Dendritic cell treated with granulocyte-macrophage colony-stimulating factor and Interleukin-4, amounts not matched to agents 40 ng/mL and 50 ng/mL, for 4 days (primary cell): ENCODE data around the gene MTHFD1L.

Source experiments
- H3K27ac Mint-ChIP-seq: one replicate; pipeline ENCODE4 v1.8.0; 2022; ENCODE audit warnings: mild to moderate bottlenecking, mixed read lengths
- H3K27me3 Mint-ChIP-seq: one replicate; pipeline ENCODE4 v1.8.0; 2022; ENCODE audit warnings: mild to moderate bottlenecking, mixed read lengths
- H3K36me3 Mint-ChIP-seq: one replicate; pipeline ENCODE4 v1.8.0; 2022; ENCODE audit warnings: low read depth, mixed read lengths
- H3K4me1 Mint-ChIP-seq: one replicate; pipeline ENCODE4 v1.8.0; 2022; ENCODE audit warnings: low read depth, mixed read lengths
- H3K4me3 Mint-ChIP-seq: one replicate; pipeline ENCODE4 v1.8.0; 2022; ENCODE audit warnings: mild to moderate bottlenecking, moderate library complexity, mixed read lengths
- H3K9me3 Mint-ChIP-seq: one replicate; pipeline ENCODE4 v1.8.0; 2022; ENCODE audit warnings: mixed read lengths
- intact Hi-C: fragments of 100-400 bp; cut with micrococcal nuclease; formaldehyde crosslinking; loops from one replicate; pipeline ENCODE4 v1.15.0; 2022

The MTHFD1L gene

DNA sequence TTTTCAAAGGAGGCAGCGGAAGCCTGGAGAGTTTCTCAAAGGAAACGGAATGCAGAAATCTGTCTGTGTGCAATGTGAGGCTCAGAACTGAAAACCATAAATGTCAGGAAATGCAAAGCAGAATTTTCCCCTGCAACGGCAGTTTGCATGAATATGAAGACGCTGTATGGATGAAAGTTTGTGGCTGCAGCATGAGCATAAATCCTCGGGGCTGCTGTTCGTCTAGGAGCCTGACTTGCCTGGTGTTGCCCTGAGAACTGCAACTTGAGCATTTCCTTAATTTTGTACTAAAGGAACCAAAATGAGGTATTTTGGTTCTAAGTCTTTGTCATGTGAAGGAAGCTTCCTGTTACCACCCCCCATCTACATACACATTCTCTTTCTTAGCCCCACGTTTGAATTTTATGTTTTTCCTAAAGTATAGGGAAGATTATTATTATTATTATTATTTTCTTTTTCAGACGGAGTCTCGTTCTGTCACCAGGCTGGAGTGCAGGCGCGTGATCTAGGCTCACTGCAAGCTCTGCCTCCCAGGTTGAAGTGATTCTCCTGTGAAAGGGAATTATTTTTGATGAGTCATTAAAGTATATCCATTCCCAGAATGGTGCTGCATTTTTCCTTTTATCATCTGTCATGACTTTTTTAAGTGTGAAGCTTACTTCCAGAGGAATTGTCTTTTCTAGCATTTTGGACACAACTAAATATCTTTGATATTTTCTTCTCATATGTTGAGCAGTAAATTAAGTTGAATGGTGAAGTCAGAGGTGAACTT lies 33.1 kb downstream of the MTHFD1L start:
- H3K4me1 Mint-ChIP-seq: peaks cover 14% of the 10 kb centered on the region
- H3K4me3 Mint-ChIP-seq: no peak overlapping the region
- no peaks in the 10 kb centered on the region for H3K36me3 Mint-ChIP-seq
- no peaks in the 10 kb centered on the region for H3K27me3 Mint-ChIP-seq
- H3K9me3 Mint-ChIP-seq: no peaks in the 10 kb centered on the region
- intact Hi-C loops: no loop called here
- no peak overlapping the region for H3K27ac Mint-ChIP-seq

DNA sequence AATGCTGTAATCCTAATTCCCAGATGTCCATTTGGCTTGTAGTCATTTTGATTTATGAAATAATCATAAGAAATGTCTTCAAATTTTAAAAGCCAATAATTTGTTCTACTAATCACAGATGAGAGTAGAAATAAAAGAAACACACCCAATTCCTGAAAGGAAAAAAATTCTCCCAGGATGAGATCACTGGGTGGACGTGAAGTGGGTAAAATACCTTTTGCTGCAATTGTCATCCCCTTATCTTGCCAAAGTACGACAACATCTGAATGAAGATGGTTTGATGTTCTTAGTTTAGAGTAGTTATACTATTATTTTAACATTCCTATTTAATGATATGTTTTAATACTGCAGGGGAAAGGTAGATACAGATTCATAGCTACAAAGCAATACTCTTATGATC lies 33.7 kb downstream of the MTHFD1L start:
- Mint-ChIP-seq H3K4me3 (no peak overlapping the region), H3K4me1 (peaks cover 14% of the 10 kb centered on the region), H3K36me3 (no peaks in the 10 kb centered on the region), H3K27ac (no peak overlapping the region), H3K9me3 (no peaks in the 10 kb centered on the region), H3K27me3 (no peaks in the 10 kb centered on the region)
- intact Hi-C loops: no loop called here

DNA sequence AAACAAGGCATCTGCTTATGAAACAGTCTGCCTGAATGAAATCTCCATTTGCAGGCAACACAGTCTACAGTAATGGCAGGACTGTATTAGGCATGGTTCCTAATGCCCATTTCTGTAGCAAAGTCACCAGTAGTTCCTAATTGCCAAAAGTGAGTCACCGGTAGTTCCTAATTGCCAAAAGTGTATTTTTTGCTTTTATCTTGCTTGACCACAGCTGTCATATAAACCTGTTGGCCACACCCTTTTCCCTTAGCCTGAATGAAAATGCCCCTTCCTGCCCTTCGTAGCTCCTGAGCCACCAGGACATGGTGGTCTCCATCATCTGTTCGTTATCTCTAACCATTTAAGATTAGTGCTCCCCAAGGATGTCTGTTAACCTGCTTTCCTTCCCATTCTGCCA lies 34.5 kb downstream of the MTHFD1L start:
- no peak overlapping the region for H3K27ac Mint-ChIP-seq
- no peaks in the 10 kb centered on the region for H3K9me3 Mint-ChIP-seq
- peaks cover 9% of the 10 kb centered on the region for H3K4me1 Mint-ChIP-seq
- intact Hi-C loops: no loop called here
- H3K27me3 Mint-ChIP-seq: no peaks in the 10 kb centered on the region
- no peaks in the 10 kb centered on the region for H3K36me3 Mint-ChIP-seq
- H3K4me3 Mint-ChIP-seq: no peak overlapping the region

DNA sequence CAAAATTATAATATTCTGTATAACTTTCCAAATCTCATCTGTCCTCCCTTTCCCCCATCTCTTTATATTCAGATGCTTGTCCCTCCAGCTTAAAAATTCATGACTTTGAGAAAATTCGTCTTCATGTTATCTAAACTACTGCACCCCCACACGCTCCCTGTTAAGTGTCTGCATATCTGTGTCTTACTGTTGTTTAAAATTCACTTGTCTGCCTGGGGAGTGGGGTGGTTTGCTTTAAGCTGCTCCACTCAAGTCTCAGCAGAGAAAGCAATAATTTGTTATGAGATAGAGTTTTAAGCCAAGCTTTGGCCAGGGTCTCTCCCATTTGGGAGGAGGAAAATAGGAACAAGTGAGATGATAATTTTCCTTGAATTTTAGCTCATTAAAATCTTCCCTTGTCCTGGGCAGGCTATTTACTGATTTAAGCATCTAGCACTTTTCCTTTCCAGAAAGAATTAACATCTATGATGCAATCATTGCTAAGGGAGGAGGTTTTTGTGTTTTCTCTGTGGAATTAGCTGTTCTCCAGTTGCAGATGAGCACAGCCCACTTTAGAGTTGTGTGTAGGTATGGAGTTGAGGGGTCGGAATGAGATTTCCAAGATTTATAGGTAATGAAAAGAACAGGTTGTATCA lies 36.8 kb downstream of the MTHFD1L start:
- Mint-ChIP-seq H3K9me3 (no peaks in the 10 kb centered on the region), H3K4me1 (peaks cover 7% of the 10 kb centered on the region), H3K36me3 (peaks cover 10% of the 10 kb centered on the region), H3K27ac (no peak overlapping the region), H3K4me3 (no peak overlapping the region), H3K27me3 (no peaks in the 10 kb centered on the region)
- intact Hi-C loops: no loop called here

DNA sequence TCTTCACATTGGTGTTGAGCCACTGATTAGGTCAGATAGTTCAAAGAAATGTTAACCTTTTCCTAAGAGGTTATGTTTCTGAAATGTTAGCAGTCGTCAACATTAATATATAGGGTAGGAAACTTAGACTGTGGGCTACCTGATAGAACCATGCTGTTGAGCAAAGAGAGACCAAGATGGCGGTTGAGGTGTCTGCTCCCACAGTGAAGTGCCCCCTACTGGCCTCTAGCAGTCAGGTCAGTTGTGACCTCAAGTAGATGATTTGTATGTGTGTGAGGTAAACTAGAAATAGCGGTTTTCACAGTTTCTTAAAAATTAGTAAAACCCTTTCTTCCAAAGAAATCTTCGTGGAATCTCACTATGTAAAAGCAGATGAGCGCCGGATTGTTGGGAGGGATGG lies 40.3 kb downstream of the MTHFD1L start:
- Mint-ChIP-seq H3K27me3 (no peaks in the 10 kb centered on the region), H3K36me3 (peaks cover 15% of the 10 kb centered on the region), H3K27ac (no peak overlapping the region), H3K4me3 (no peak overlapping the region), H3K4me1 (no peaks in the 10 kb centered on the region), H3K9me3 (no peaks in the 10 kb centered on the region)
- intact Hi-C loops: no loop called here

DNA sequence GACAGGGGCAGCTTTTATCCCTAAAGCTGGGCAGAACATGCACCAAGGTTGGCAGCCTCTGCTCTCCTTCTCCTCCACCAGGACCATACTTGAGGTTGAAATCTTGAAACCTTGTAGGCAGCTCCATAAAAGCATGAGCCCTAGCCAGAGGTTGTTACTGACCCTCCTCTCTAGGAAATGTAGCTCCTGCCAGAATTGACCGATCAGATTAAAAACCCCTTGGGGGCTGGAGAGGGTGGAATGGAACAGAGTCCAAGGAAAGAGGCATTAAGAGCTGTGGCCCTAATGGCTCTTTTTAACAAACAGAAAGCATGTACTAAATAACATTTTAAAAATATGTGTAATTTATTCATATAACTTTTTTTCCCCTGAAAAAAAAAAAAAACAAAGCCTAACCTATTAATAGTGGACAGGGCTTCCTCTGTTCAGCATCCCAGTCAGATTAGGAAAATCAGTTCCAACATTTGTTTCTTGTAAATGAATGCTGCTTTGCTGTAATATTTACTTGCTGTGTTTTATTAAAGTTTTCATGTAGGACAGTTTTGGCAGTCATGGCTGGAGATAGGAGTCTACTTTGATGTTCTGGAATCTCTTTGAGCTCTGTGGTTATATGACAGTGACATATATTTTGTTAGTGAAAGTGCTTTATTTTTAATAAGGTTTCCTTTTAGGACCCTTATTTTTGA lies 41.3 kb downstream of the MTHFD1L start:
- peaks cover 21% of the 10 kb centered on the region for H3K36me3 Mint-ChIP-seq

DNA sequence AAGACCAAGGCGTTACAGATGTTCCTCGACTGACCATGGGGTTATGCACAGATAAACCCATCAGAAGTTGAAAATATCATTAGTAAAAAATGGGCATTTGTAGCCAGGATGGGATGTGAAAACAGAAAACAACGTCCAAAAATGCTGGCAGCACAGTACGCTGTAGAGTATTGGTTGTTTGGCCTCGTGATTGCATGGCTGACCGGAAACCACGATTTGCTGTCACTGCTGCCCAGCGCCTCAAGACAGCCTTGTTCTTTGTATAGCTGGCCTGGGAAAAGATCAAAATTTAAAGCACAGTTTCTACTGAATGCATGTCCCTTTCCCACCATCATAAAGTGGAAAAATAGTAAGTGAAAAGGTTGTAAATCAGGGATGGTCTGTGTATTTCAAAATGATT lies 41.9 kb downstream of the MTHFD1L start:
- no peak overlapping the region for H3K27ac Mint-ChIP-seq
- H3K4me1 Mint-ChIP-seq: no peaks in the 10 kb centered on the region
- H3K36me3 Mint-ChIP-seq: peaks cover 23% of the 10 kb centered on the region
- H3K4me3 Mint-ChIP-seq: no peak overlapping the region
- intact Hi-C loops: no loop called here
- no peaks in the 10 kb centered on the region for H3K27me3 Mint-ChIP-seq
- H3K9me3 Mint-ChIP-seq: peaks cover 10% of the 10 kb centered on the region

More for the DNA sequence above, 41.3 kb downstream of the MTHFD1L start:
- no peak overlapping the region for H3K4me3 Mint-ChIP-seq
- no peak overlapping the region for H3K27ac Mint-ChIP-seq
- no peaks in the 10 kb centered on the region for H3K27me3 Mint-ChIP-seq
- H3K9me3 Mint-ChIP-seq: peaks cover 8% of the 10 kb centered on the region
- intact Hi-C loops: no loop called here
- H3K4me1 Mint-ChIP-seq: no peaks in the 10 kb centered on the region

DNA sequence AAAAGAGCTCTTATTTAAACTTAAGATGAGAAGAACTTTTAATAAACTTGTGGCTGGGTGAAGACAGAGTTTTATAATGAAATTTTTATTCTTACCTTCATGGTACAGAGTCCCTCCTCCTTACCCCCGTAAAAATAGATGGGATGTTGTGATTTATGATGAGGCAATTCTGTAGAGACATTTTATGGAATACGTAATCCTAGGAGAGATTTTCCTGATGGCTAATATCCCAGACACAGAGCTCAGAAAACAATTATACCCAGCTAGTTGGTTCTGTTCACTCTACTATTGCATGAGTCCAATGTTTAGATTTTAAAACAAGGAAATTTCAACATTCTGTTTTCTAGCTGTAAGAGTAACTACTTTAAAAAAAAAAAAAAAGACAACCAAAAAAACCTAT lies 43.4 kb downstream of the MTHFD1L start:
- intact Hi-C loops: no loop called here
- Mint-ChIP-seq H3K27me3 (no peaks in the 10 kb centered on the region), H3K36me3 (peaks cover 29% of the 10 kb centered on the region), H3K27ac (no peak overlapping the region), H3K4me3 (no peak overlapping the region), H3K4me1 (no peaks in the 10 kb centered on the region), H3K9me3 (peaks cover 10% of the 10 kb centered on the region)

DNA sequence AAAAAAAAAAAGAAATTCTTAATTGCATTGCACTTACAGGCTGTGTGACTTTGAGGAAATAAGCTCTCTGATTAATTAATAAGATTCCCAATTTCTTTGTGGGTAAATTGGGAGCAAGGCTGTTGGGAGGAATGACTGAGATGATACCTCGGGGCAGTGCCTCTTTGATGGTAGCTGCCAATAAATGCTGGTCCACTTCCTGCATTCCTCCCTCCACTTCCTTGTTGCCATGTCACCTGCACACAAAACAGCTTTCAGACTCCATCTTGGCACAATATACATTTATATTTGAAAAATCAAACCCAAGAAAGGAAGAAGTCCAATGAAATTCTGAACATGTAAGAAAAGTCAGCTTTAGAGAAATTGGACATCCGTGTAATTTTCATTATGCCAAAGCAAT lies 45.1 kb downstream of the MTHFD1L start:
- no peaks in the 10 kb centered on the region for H3K27me3 Mint-ChIP-seq
- H3K4me1 Mint-ChIP-seq: no peaks in the 10 kb centered on the region
- H3K27ac Mint-ChIP-seq: no peak overlapping the region
- peaks cover 27% of the 10 kb centered on the region for H3K36me3 Mint-ChIP-seq
- peaks cover 10% of the 10 kb centered on the region for H3K9me3 Mint-ChIP-seq
- H3K4me3 Mint-ChIP-seq: no peak overlapping the region
- intact Hi-C loops: no loop called here

DNA sequence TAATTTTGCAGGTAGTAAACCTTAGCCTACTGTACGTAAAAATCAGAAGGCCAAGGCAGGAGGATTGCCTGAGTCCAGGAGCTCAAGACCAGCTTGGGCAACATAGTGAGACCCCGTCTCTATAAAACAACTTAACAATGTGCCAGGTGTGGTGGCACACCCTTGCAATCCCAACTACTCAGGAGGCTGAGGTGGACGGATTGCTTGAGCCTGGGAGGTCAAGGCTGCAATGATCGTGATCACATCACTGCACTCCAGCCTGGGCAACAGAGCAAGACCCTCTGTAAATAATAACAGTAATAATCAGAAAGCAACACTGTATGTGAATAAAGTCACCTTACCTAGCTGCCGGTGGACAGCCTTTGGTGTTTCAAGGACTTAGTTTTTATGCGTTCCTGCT lies 48.9 kb downstream of the MTHFD1L start:
- no peaks in the 10 kb centered on the region for H3K27me3 Mint-ChIP-seq
- H3K9me3 Mint-ChIP-seq: peaks cover 10% of the 10 kb centered on the region
- H3K27ac Mint-ChIP-seq: no peak overlapping the region
- intact Hi-C loops: no loop called here
- no peaks in the 10 kb centered on the region for H3K4me1 Mint-ChIP-seq
- H3K4me3 Mint-ChIP-seq: no peak overlapping the region
- H3K36me3 Mint-ChIP-seq: peaks cover 27% of the 10 kb centered on the region

DNA sequence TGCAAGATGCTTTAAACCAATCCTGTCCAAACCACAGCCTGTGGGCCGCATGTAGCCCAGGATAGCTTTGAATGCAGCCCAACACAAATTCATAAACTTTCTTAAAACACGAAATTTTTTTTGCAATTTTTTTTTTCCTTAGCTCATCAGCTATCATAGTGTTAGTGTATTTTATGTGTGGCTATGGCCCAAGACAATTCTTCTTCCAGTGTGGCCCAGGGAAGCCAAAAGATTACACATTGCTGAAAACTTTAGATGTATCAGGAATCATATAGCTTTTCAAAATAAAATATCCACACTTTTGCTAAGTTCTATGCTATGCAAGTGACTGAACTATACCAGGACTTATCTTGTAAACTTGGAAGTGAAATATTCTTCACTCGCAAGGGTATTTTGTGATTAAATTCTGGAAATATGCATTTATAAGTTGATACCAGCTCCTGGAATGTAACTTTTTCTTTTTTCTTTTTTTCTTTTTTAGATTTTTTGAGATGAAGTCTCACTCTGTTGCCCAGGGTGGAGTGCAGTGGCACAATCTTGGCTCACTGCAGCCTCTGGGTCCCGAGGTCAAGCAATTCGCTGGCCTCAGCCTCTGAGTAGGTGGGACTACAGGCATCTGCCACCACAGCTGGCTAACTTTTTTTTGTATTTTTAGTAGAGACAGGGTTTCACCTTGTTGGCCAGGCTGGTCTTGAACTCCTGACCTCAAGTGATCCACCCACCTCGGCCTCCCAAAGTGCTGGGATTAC lies 49.8 kb downstream of the MTHFD1L start:
- H3K36me3 Mint-ChIP-seq: peaks cover 24% of the 10 kb centered on the region
- intact Hi-C loops: no loop called here

DNA sequence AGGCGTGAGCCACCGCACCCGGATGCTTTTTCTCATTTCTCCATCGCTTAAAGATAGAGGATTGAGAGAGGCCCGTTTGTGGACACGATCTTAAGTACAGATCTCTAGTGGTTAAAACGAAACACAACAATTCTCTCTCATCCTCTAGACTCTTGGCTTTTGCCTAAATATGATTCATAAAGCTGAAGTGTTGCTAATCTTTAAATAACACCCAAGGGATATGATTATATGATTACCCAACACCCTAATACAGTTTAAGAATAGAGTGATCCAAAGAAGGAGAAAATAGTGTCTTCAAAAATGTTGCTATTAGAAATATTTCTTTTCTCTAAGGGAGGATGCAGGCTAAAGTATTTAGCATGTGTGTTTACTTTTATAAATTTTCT lies 50.4 kb downstream of the MTHFD1L start:
- H3K4me3 Mint-ChIP-seq: no peak overlapping the region
- H3K9me3 Mint-ChIP-seq: peaks cover 10% of the 10 kb centered on the region
- peaks cover 24% of the 10 kb centered on the region for H3K36me3 Mint-ChIP-seq
- H3K27ac Mint-ChIP-seq: no peak overlapping the region
- H3K27me3 Mint-ChIP-seq: no peaks in the 10 kb centered on the region
- intact Hi-C loops: no loop called here
- no peaks in the 10 kb centered on the region for H3K4me1 Mint-ChIP-seq

More for the DNA sequence above, 49.8 kb downstream of the MTHFD1L start:
- H3K27ac Mint-ChIP-seq: no peak overlapping the region
- no peaks in the 10 kb centered on the region for H3K27me3 Mint-ChIP-seq
- H3K9me3 Mint-ChIP-seq: peaks cover 10% of the 10 kb centered on the region
- no peaks in the 10 kb centered on the region for H3K4me1 Mint-ChIP-seq
- H3K4me3 Mint-ChIP-seq: no peak overlapping the region

DNA sequence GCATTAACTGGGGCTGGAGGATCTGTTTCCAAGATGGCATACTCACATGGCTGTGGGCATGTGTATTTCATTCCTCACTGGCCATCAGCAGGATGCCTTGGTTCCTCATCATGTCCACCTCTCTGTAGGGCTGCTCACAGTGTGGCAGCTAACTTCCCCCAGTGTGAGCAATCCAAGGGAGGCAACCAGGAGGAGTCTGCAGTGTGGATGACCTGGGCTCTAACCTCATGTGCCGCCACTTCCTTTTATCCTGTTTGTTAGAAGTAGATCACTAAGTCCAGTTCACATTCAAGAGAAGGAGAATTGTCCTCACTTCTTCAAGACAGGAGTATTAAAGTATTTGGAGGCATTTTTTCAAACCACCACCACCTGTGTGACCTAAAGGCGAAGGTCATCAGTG lies 54.4 kb downstream of the MTHFD1L start:
- Mint-ChIP-seq H3K4me3 (no peak overlapping the region), H3K4me1 (peaks cover 6% of the 10 kb centered on the region), H3K27ac (no peak overlapping the region), H3K9me3 (no peaks in the 10 kb centered on the region), H3K36me3 (peaks cover 14% of the 10 kb centered on the region), H3K27me3 (no peaks in the 10 kb centered on the region)
- intact Hi-C loops: no loop called here

DNA sequence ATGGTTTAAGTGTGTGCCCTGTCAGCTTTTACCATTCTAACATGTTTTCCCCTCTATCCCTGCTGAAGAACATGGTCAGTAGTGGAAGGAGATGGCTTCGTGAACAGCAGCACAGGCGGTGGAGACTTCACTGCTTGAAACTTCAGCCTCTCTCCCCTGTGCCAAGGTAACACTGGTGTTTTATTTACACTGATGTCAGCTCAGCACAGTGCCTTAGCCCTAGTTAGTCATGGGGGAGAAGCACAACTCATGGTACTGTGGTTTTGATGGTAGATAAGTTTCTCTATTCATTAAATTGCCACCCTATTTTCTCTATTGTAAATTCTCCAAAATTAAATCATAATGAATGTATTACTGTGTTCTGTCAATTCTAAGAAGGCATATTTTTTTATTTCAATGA lies 56.6 kb downstream of the MTHFD1L start:
- intact Hi-C loops: no loop called here
- Mint-ChIP-seq H3K36me3 (peaks cover 20% of the 10 kb centered on the region), H3K27me3 (no peaks in the 10 kb centered on the region), H3K9me3 (no peaks in the 10 kb centered on the region), H3K27ac (no peak overlapping the region), H3K4me1 (peaks cover 19% of the 10 kb centered on the region), H3K4me3 (no peak overlapping the region)
